HepG2 (cell line): ENCODE data around the gene GPT2. TPM values are rescaled to one million over a fixed set of nuclear protein-coding genes. Genes with fewer than 3 reads are reported as not detected.

Source experiments
- AKAP8 ChIP-seq: sonication (generic); formaldehyde crosslinking; IDR thresholded peaks from 2 replicates; pipeline ENCODE4 v1.5.1; 2020; ENCODE audit warnings: mild to moderate bottlenecking, missing genetic modification reagents
- ASH2L ChIP-seq: fragments of 300-600, 200-600 bp; sonication (generic); IDR thresholded peaks from 2 replicates; pipeline ENCODE4 v1.7.0; 2017; ENCODE audit warnings: low read depth, mild to moderate bottlenecking, moderate library complexity, mixed read lengths, low read length; ENCODE audit not compliant: insufficient read length
- BORCS8-MEF2B ChIP-seq: sonication (generic); formaldehyde crosslinking; IDR thresholded peaks from 2 replicates; pipeline ENCODE4 v1.8.0; 2022; ENCODE audit warnings: mild to moderate bottlenecking, missing genetic modification reagents
- CREM ChIP-seq, 2 experiments: sonication (generic) in 1 of 2; formaldehyde crosslinking in 1 of 2; IDR thresholded peaks; 2 replicates each; pipeline versions ENCODE4 v1.4.0 to v1.6.1; 2016 to 2020; ENCODE audit warnings: antibody characterized with exemption in 1 of 2, mild to moderate bottlenecking in 1 of 2, missing genetic modification reagents in 1 of 2
- ELF3 ChIP-seq: IDR thresholded peaks from 2 replicates; pipeline ENCODE4 v1.6.1; 2016; ENCODE audit warnings: missing genetic modification reagents, missing compliant biosample characterization
- ESRRA ChIP-seq: sonication (generic); formaldehyde crosslinking; IDR thresholded peaks from 2 replicates; pipeline ENCODE4 v1.5.1; 2020; ENCODE audit warnings: mild to moderate bottlenecking, low read depth, missing genetic modification reagents
- GATAD1 ChIP-seq: IDR thresholded peaks from 2 replicates; pipeline ENCODE4 v1.6.1; 2016; ENCODE audit warnings: missing genetic modification reagents, missing compliant biosample characterization
- HNF4A ChIP-seq: sonication (generic); formaldehyde crosslinking; IDR thresholded peaks from 2 replicates; pipeline ENCODE4 v1.4.0; 2020; ENCODE audit warnings: missing genetic modification reagents
- MEIS1 ChIP-seq: sonication (generic); formaldehyde crosslinking; IDR thresholded peaks from 2 replicates; pipeline ENCODE4 v1.9.0; 2021; ENCODE audit warnings: mild to moderate bottlenecking, missing genetic modification reagents, moderate library complexity, borderline replicate concordance
- MYNN ChIP-seq: sonication (generic); formaldehyde crosslinking; IDR thresholded peaks from 2 replicates; pipeline ENCODE4 v1.4.0; 2020; ENCODE audit warnings: mild to moderate bottlenecking, low read depth, missing genetic modification reagents
- PITX1 ChIP-seq: sonication (generic); formaldehyde crosslinking; IDR thresholded peaks from 2 replicates; pipeline ENCODE4 v1.5.1; 2020; ENCODE audit warnings: mild to moderate bottlenecking, missing genetic modification reagents
- SAFB2 ChIP-seq: sonication (generic); formaldehyde crosslinking; IDR thresholded peaks from 2 replicates; pipeline ENCODE4 v1.5.1; 2020; ENCODE audit warnings: missing genetic modification reagents, low read depth, mild to moderate bottlenecking, borderline replicate concordance
- SALL1 ChIP-seq: sonication (generic); formaldehyde crosslinking; IDR thresholded peaks from 2 replicates; pipeline ENCODE4 v1.8.0; 2022; ENCODE audit warnings: mild to moderate bottlenecking, missing genetic modification reagents
- SALL2 ChIP-seq: sonication (generic); formaldehyde crosslinking; IDR thresholded peaks from 2 replicates; pipeline ENCODE4 v1.8.1; 2023; ENCODE audit warnings: mild to moderate bottlenecking, missing genetic modification reagents, inconsistent platforms
- SNAI1 ChIP-seq: sonication (generic); formaldehyde crosslinking; IDR thresholded peaks from 2 replicates; pipeline ENCODE4 v1.5.0; 2020; ENCODE audit warnings: mild to moderate bottlenecking, missing genetic modification reagents, borderline replicate concordance
- SSRP1 ChIP-seq: IDR thresholded peaks from 2 replicates; pipeline ENCODE4 v1.6.1; 2016; ENCODE audit warnings: control low read depth
- TBP ChIP-seq: sonication (generic); formaldehyde crosslinking; IDR thresholded peaks from 2 replicates; pipeline ENCODE4 v1.5.0; 2020; ENCODE audit warnings: missing genetic modification reagents
- TCF7 ChIP-seq: sonication (generic); IDR thresholded peaks from 2 replicates; pipeline ENCODE4 v1.6.1; 2016; ENCODE audit warnings: antibody characterized with exemption, low read depth
- ZNF12 ChIP-seq: sonication (generic); formaldehyde crosslinking; IDR thresholded peaks from 2 replicates; pipeline ENCODE4 v1.5.0; 2020; ENCODE audit warnings: missing genetic modification reagents
- ZNF205 ChIP-seq: IDR thresholded peaks from 2 replicates; pipeline ENCODE4 v1.6.1; 2018; ENCODE audit warnings: missing biosample characterization, missing genetic modification reagents
- ZNF235 ChIP-seq: sonication (generic); formaldehyde crosslinking; IDR thresholded peaks from 2 replicates; pipeline ENCODE4 v1.8.1; 2023; ENCODE audit warnings: mild to moderate bottlenecking, missing genetic modification reagents, borderline replicate concordance
- ZNF256 ChIP-seq: sonication (generic); formaldehyde crosslinking; conservative IDR thresholded peaks from 2 replicates; pipeline ENCODE4 v1.4.0; 2020; ENCODE audit warnings: missing genetic modification reagents
- ZNF335 ChIP-seq: sonication (generic); formaldehyde crosslinking; IDR thresholded peaks from 2 replicates; pipeline ENCODE4 v1.4.0; 2020; ENCODE audit warnings: missing genetic modification reagents
- ZNF34 ChIP-seq: sonication (generic); formaldehyde crosslinking; IDR thresholded peaks from 2 replicates; pipeline ENCODE4 v1.4.0; 2020; ENCODE audit warnings: mild to moderate bottlenecking, missing genetic modification reagents, borderline replicate concordance
- ZNF343 ChIP-seq: sonication (generic); formaldehyde crosslinking; IDR thresholded peaks from 2 replicates; pipeline ENCODE4 v1.4.0; 2020; ENCODE audit warnings: mild to moderate bottlenecking, missing genetic modification reagents
- ZNF644 ChIP-seq: IDR thresholded peaks from 2 replicates; pipeline ENCODE4 v1.6.1; 2016; ENCODE audit warnings: low read depth
- polyA plus RNA-seq, 8 experiments: library from polyadenylated mRNA; depleted of rRNA in 3 of 8; stranded (reverse) in 7 of 8; unstranded in 1 of 8; fragments of >200 nt; fragmentation: Illumina TruSeq in 4 of 8; extraction: Trizol in 4 of 8; gene quantifications; 2 replicates each; pipeline versions ENCODE4 v1.2.1 to v1.2.3, GENCODE V29; 2011 to 2016; ENCODE audit warnings: low read depth in 4 of 8, missing spikeins in 1 of 8, mixed read lengths in 1 of 8; ENCODE audit not compliant: insufficient read depth in 1 of 8
- total RNA-seq, 5 experiments: library from RNA; depleted of rRNA; stranded (reverse); fragments of >200 nt; fragmentation: Illumina TruSeq; extraction: Trizol; gene quantifications; 2 replicates each; pipeline ENCODE4 v1.2.3, GENCODE V29; 2016; ENCODE audit warnings: low read depth in 1 of 5
- TF ChIP-seq, protein P1 (sequence below): IDR thresholded peaks from 2 replicates; pipeline ENCODE4 v1.6.1; 2016; ENCODE audit warnings: low read depth
- TF ChIP-seq, protein P2 (sequence below): sonication (generic); formaldehyde crosslinking; IDR thresholded peaks from 2 replicates; pipeline ENCODE4 v1.5.0; 2020; ENCODE audit warnings: missing genetic modification reagents, mild to moderate bottlenecking, borderline replicate concordance
- TF ChIP-seq, protein P3 (sequence below): conservative IDR thresholded peaks from 2 replicates; pipeline ENCODE4 v1.6.1; 2018; ENCODE audit warnings: missing genetic modification reagents

GPT2 gene
- total and polyA plus RNA-seq, 2 of the 13 experiments (the other 11 are each of a cell fraction or from before 2014, with no cell fraction given): 138 to 267 TPM

DNA sequence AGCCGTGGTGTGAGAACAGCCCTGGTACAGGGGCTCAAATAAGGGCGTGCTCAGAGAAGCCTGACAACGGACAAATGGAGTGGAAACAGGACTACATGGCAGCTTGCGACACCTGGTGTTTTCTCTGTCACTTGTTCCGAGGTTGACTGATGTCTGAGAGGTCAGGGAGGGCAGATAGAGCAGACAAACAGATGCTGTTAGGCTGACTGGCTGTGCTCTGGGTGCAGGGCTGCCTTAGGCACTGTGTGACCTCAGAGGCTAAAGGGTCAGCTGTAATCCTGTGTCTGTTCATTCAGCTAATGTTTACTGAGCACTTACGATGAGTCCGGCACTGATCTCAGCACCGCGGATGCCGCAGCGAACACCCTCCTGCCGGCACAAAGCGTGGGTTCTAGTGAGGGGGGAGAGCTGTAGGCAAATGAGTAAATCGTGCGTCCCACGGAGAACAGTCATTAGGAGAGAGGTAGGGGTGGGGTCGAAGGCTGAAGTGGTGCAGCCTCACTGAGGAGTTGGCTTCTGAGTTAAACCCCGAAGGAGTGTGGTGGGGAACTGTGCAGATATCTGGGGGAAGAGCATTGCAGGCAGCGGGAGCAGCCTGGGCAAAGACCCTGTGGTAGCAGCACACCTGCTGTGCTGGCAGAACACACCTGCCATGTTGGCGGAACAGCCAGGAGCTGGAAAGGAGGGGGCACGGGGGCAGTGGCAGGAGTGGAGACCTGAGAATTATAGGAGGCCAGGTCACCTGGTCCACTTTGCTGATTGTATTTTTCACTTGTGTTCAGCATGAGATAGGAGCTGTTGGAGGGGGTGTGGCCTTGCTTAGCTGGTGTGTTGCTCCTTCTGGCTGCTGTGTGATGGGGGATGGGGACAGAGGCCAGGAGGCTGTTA lies 35.0 kb downstream of the GPT2 start (continued):
- peak; percentile 92 for TF ChIP-seq SALL1 (CRISPR knock-in tag)
- no peak for TF ChIP-seq SNAI1 (CRISPR knock-in tag)
- peak; percentile 100 for TF ChIP-seq ZNF205 (CRISPR knock-in tag)
- no peak for TF ChIP-seq ZNF34 (CRISPR knock-in tag)
- TF ChIP-seq MEIS1 (CRISPR knock-in tag): peak; percentile 99
- no peak for TF ChIP-seq ZNF256 (CRISPR knock-in tag)
- no peak for TF ChIP-seq ZNF12 (CRISPR knock-in tag)
- TF ChIP-seq ZNF343 (CRISPR knock-in tag): peak; percentile 70
- peak; percentile 84; the same call in 1 of the 2 replicates for TF ChIP-seq SAFB2 (CRISPR knock-in tag)
- TF ChIP-seq SALL2 (CRISPR knock-in tag): 0 out of 2 replicates have a peak, but pooled peaks have one; percentile 20
- TF ChIP-seq BORCS8-MEF2B: 0 out of 2 replicates have a peak, but pooled peaks have one; percentile 10
- TF ChIP-seq, protein P1, sequence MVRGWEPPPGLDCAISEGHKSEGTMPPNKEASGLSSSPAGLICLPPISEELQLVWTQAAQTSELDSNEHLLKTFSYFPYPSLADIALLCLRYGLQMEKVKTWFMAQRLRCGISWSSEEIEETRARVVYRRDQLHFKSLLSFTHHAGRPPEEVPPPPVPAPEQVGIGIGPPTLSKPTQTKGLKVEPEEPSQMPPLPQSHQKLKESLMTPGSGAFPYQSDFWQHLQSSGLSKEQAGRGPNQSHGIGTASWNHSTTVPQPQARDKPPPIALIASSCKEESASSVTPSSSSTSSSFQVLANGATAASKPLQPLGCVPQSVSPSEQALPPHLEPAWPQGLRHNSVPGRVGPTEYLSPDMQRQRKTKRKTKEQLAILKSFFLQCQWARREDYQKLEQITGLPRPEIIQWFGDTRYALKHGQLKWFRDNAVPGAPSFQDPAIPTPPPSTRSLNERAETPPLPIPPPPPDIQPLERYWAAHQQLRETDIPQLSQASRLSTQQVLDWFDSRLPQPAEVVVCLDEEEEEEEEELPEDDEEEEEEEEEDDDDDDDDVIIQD (CRISPR knock-in tag): peak; percentile 79
- no peak for TF ChIP-seq ZNF235 (CRISPR knock-in tag)
- peak; percentile 95 for TF ChIP-seq PITX1 (CRISPR knock-in tag)
- no peak for TF ChIP-seq ELF3 (CRISPR knock-in tag)
- no peak for TF ChIP-seq TBP
- TF ChIP-seq, protein P2, sequence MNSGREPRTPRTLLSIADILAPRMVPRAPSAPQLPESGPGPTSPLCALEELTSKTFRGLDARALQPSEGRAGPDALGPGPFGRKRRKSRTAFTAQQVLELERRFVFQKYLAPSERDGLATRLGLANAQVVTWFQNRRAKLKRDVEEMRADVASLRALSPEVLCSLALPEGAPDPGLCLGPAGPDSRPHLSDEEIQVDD (CRISPR knock-in tag): peak; percentile 61
- peak; percentile 88 for TF ChIP-seq ESRRA
- peak; percentile 84 for TF ChIP-seq SSRP1 (CRISPR knock-in tag)
- 0 out of 2 replicates have a peak, but pooled peaks have one; percentile 63 for TF ChIP-seq MYNN (CRISPR knock-in tag)
- TF ChIP-seq HNF4A: peak; percentile 88
- peak; percentile 27 for TF ChIP-seq ASH2L
- no peak for TF ChIP-seq ZNF335 (CRISPR knock-in tag)
- TF ChIP-seq CREM (IDR thresholded peaks at IDR 0.05): peak; percentile 77; the same call in 1 of the 2 replicates
- no peak for TF ChIP-seq CREM (CRISPR knock-in tag; IDR thresholded peaks at IDR 0.05)
- peak; percentile 59 for TF ChIP-seq GATAD1 (CRISPR knock-in tag)
- TF ChIP-seq, protein P3, sequence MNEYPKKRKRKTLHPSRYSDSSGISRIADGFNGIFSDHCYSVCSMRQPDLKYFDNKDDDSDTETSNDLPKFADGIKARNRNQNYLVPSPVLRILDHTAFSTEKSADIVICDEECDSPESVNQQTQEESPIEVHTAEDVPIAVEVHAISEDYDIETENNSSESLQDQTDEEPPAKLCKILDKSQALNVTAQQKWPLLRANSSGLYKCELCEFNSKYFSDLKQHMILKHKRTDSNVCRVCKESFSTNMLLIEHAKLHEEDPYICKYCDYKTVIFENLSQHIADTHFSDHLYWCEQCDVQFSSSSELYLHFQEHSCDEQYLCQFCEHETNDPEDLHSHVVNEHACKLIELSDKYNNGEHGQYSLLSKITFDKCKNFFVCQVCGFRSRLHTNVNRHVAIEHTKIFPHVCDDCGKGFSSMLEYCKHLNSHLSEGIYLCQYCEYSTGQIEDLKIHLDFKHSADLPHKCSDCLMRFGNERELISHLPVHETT (CRISPR knock-in tag): no peak
- TF ChIP-seq TCF7: 0 out of 2 replicates have a peak, but pooled peaks have one; percentile 57
- peak; percentile 24; the same call in 1 of the 2 replicates for TF ChIP-seq ZNF644 (CRISPR knock-in tag)
- TF ChIP-seq AKAP8 (CRISPR knock-in tag): peak; percentile 90
